Astrocyte (in vitro differentiated cells and primary cell): ENCODE results near the gene MRPL53. TPM values are rescaled to one million over a fixed set of nuclear protein-coding genes. Genes with fewer than 3 reads are reported as not detected.

ENCODE experiments used
- DNase-seq: peaks from one replicate; pipeline ENCODE4 v3.0.0-alpha.2; 2010; ENCODE audit warnings: low read depth
- FAIRE-seq: peaks from 2 replicates; lab custom pipeline; 2011; peaks lifted over from hg19 to GRCh38; lab: Jason Lieb, UNC
- H2AFZ ChIP-seq: 2 replicates; pipeline ENCODE4 v1.6.0; 2012; ENCODE audit warnings: low read depth, low read length, inconsistent platforms
- H3K27ac ChIP-seq: 2 replicates; pipeline ENCODE4 v1.5.1; 2011; ENCODE audit warnings: low read depth, low read length, inconsistent platforms
- H3K27me3 ChIP-seq: 2 replicates; pipeline ENCODE4 v1.6.0; 2011; ENCODE audit warnings: low read length, inconsistent platforms; ENCODE audit not compliant: insufficient read depth
- H3K36me3 ChIP-seq: 2 replicates; pipeline ENCODE4 v1.5.1; 2011; ENCODE audit warnings: low read length, inconsistent platforms; ENCODE audit not compliant: insufficient read depth
- H3K4me1 ChIP-seq: 2 replicates; pipeline ENCODE4 v1.5.1; 2011; ENCODE audit warnings: low read length, inconsistent platforms; ENCODE audit not compliant: insufficient read depth
- H3K4me2 ChIP-seq: 2 replicates; pipeline ENCODE4 v1.6.0; 2012; ENCODE audit warnings: low read length, inconsistent platforms
- H3K4me3 ChIP-seq: 2 replicates; pipeline ENCODE4 v1.5.1; 2011; ENCODE audit warnings: low read depth, mild to moderate bottlenecking, low read length, inconsistent platforms; ENCODE audit not compliant: insufficient read depth
- H3K79me2 ChIP-seq: 2 replicates; pipeline ENCODE4 v1.6.0; 2012; ENCODE audit warnings: mild to moderate bottlenecking, low read length, inconsistent platforms; ENCODE audit not compliant: insufficient read depth
- H3K9ac ChIP-seq: 2 replicates; pipeline ENCODE4 v1.6.0; 2012; ENCODE audit warnings: mild to moderate bottlenecking, low read length, inconsistent platforms
- H3K9me3 ChIP-seq: 2 replicates; pipeline ENCODE4 v1.5.1; 2012; ENCODE audit warnings: low read depth, mild to moderate bottlenecking, low read length, inconsistent platforms; ENCODE audit not compliant: insufficient read depth
- H4K20me1 ChIP-seq: 2 replicates; pipeline ENCODE4 v1.6.0; 2012; ENCODE audit warnings: low read length, inconsistent platforms; ENCODE audit not compliant: insufficient read depth
- H3K27ac Mint-ChIP-seq: one replicate; pipeline ENCODE4 v1.8.0; 2021; ENCODE audit warnings: mild to moderate bottlenecking, mixed read lengths; ENCODE audit not compliant: unreplicated experiment
- H3K27me3 Mint-ChIP-seq: one replicate; pipeline ENCODE4 v1.8.0; 2021; ENCODE audit warnings: low read depth, mixed read lengths; ENCODE audit not compliant: unreplicated experiment
- H3K36me3 Mint-ChIP-seq: one replicate; pipeline ENCODE4 v1.8.0; 2021; ENCODE audit warnings: low read depth, mixed read lengths; ENCODE audit not compliant: unreplicated experiment
- H3K4me1 Mint-ChIP-seq: one replicate; pipeline ENCODE4 v1.8.0; 2021; ENCODE audit warnings: low read depth, mixed read lengths; ENCODE audit not compliant: unreplicated experiment
- H3K4me3 Mint-ChIP-seq: one replicate; pipeline ENCODE4 v1.8.0; 2021; ENCODE audit warnings: mild to moderate bottlenecking, moderate library complexity, mixed read lengths; ENCODE audit not compliant: unreplicated experiment
- H3K9me3 Mint-ChIP-seq: one replicate; pipeline ENCODE4 v1.8.0; 2021; ENCODE audit warnings: mild to moderate bottlenecking, mixed read lengths; ENCODE audit not compliant: unreplicated experiment
- EZH2 ChIP-seq: IDR thresholded peaks from 2 replicates; pipeline ENCODE4 v1.6.1; 2012; ENCODE audit warnings: mild to moderate bottlenecking, low read length, inconsistent platforms; ENCODE audit not compliant: insufficient read depth
- total RNA-seq: library from RNA; stranded (reverse); gene quantifications from 2 replicates; pipeline ENCODE4 v1.2.1, GENCODE V29; 2021
- TF ChIP-seq, protein P1 (sequence below): IDR thresholded peaks from 2 replicates; pipeline ENCODE4 v1.5.1; 2011; ENCODE audit warnings: low read depth, mild to moderate bottlenecking, inconsistent platforms, low read length, moderate library complexity; ENCODE audit not compliant: insufficient read depth

MRPL53 gene
- total RNA-seq, 1 donor from 2014 or later: 50.6 TPM

DNA sequence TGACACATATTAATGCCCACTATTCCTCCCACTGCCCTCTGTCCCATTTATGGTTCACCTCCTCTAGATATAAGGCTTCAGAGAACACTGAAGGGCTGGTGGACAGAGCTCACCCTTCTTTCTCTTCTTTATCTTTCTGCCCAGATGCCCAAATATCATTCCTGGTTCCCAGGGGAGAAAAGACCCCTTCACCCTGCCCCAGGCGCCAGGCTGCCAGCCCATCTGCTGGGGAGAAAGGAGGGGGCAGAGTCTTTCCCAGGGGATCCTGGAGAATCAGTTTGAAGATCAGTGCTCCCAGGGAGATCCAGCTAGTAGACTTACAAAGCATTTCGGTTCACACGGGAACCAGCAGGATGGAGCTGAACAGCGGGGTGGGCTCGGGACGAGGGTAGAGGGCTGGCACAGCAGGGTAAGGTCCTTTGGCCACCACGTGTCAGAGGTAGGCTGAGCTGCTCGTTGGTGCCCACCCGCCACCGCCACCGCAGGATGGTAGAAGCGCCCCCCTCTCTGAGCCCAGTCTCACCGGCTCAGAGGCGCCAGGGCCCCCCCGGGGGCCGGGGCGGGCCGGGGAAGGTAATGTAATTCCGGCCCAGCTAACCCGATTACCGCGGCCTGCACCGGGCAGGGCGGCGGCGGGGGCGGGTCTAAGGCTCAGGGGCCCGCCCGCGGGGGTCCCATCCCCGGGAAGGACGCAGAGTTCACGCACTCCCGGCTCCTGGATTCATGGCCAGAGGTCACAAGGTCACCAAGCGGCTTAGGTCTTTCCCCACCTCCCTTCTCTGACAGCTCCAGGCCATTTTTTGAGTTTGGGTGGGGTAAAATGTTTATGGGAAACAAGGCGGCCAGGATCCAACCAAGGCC is 40.5 kb upstream of the MRPL53 start:
- no peak for TF ChIP-seq EZH2
- TF ChIP-seq, protein P1, sequence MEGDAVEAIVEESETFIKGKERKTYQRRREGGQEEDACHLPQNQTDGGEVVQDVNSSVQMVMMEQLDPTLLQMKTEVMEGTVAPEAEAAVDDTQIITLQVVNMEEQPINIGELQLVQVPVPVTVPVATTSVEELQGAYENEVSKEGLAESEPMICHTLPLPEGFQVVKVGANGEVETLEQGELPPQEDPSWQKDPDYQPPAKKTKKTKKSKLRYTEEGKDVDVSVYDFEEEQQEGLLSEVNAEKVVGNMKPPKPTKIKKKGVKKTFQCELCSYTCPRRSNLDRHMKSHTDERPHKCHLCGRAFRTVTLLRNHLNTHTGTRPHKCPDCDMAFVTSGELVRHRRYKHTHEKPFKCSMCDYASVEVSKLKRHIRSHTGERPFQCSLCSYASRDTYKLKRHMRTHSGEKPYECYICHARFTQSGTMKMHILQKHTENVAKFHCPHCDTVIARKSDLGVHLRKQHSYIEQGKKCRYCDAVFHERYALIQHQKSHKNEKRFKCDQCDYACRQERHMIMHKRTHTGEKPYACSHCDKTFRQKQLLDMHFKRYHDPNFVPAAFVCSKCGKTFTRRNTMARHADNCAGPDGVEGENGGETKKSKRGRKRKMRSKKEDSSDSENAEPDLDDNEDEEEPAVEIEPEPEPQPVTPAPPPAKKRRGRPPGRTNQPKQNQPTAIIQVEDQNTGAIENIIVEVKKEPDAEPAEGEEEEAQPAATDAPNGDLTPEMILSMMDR: no peak
- Mint-ChIP-seq H3K9me3 (peaks cover 8% of the 10 kb centered on the region), H3K36me3 (no peaks in the 10 kb centered on the region), H3K4me3 (no peak overlapping the region), H3K27ac (peak overlapping the region; percentile 66), H3K4me1 (peaks cover 3% of the 10 kb centered on the region), H3K27me3 (peaks cover 68% of the 10 kb centered on the region)
- H3K36me3 ChIP-seq: no peaks in the 10 kb centered on the region
- H3K4me2 ChIP-seq: no peak overlapping the region
- no peaks in the 10 kb centered on the region for H3K79me2 ChIP-seq
- no peaks in the 10 kb centered on the region for H3K9me3 ChIP-seq
- no peak overlapping the region for H3K27ac ChIP-seq
- peaks cover 73% of the 10 kb centered on the region for H3K27me3 ChIP-seq
- peaks cover 15% of the 10 kb centered on the region for H3K4me1 ChIP-seq
- H2AFZ ChIP-seq: no peak overlapping the region
- H4K20me1 ChIP-seq: peaks cover 6% of the 10 kb centered on the region
- DNase-seq (no peak), FAIRE-seq (no peak)
- no peak overlapping the region for H3K4me3 ChIP-seq
- H3K9ac ChIP-seq: no peak overlapping the region

DNA sequence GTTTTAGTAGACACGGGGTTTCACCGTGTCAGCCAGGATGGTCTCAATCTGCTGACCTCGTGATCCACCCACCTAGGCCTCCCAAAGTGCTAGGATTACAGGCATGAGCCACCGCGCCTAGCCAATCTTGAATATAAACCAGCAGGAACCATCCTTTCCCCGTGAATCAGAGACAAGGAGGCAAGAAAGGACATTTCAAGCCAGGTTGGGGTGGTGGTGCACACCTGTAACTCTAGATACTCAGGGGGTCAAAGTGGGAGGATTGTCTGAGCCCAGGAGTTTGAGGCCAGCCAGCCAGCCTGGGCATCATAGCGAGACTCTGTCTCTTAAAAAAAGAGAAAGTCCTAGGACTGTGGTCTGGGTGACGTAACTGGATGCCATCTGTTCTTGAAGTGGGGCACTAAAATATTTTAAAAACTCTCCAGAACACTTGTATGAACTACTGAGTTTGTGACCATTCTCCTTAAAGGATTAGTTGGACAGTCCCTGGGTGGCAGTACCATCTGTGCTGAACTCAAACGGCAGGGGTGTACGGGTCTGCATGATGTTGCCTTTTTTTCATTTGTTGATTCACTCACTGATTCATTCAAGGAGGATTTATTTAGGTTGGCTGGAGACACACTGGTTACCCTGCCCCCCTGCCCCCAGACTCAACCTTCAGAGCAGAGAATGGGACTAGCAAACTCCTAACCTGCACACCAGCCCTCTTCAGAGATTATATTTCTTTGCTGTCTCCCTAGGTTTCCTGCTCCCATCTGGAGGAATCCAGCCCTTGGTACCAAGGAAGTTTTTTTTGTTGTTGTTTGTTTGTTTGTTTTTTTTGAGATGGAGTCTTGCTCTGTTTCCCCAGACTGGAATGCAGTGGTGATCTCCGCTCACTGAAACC is 38.9 kb upstream of the MRPL53 start:
- H3K27ac ChIP-seq: no peak overlapping the region
- peaks cover 59% of the 10 kb centered on the region for H3K27me3 ChIP-seq
- Mint-ChIP-seq H3K4me1 (peaks cover 8% of the 10 kb centered on the region), H3K27ac (no peak overlapping the region), H3K9me3 (no peaks in the 10 kb centered on the region), H3K27me3 (peaks cover 51% of the 10 kb centered on the region), H3K36me3 (peaks cover 5% of the 10 kb centered on the region), H3K4me3 (no peak overlapping the region)
- no peak overlapping the region for H3K4me2 ChIP-seq
- H3K9ac ChIP-seq: no peak overlapping the region
- peaks cover 23% of the 10 kb centered on the region for H3K4me1 ChIP-seq
- no peak overlapping the region for H2AFZ ChIP-seq
- peak; percentile 49 for TF ChIP-seq EZH2
- TF ChIP-seq, protein P1: no peak
- DNase-seq (no peak), FAIRE-seq (no peak)
- H3K79me2 ChIP-seq: peaks cover 9% of the 10 kb centered on the region
- H3K9me3 ChIP-seq: no peaks in the 10 kb centered on the region
- H3K36me3 ChIP-seq: no peaks in the 10 kb centered on the region
- peaks cover 6% of the 10 kb centered on the region for H4K20me1 ChIP-seq
- no peak overlapping the region for H3K4me3 ChIP-seq
